Hematopoietic multipotent progenitor cell (in vitro differentiated cells): ENCODE data around the gene MCOLN2. TPM values are rescaled to one million over a fixed set of nuclear protein-coding genes. Genes with fewer than 3 reads are reported as not detected.
"Not testable (repeated sequence)": the region's sequence is repeated elsewhere in the genome, so short reads cannot be mapped to it uniquely, and the experiment has no call there.

Experiments used
- DNase-seq, 3 donors: peaks; one replicate each; pipeline ENCODE4 v3.0.0-alpha.2; 2011 to 2015; ENCODE audit warnings: low read depth in 2 of 3, low spot score in 2 of 3
- total RNA-seq: library from RNA; depleted of rRNA; stranded (reverse); fragments of >200 nt; gene quantifications from one replicate; pipeline ENCODE4 v1.2.3, GENCODE V29; 2012

The MCOLN2 gene
- total RNA-seq, result 1.1 TPM

GRCh38 chr1:84996846-84997666 lies at the start of gene MCOLN2:
MCOLN2 (minus strand) TSS chr1:84997113; CDS start chr1:84996872, 241 bp downstream.
- peak in 2 of 3 donors; percentile 45 to 53 for DNase-seq

- no peak for DNase-seq
These were observed 45.5 kb upstream of the MCOLN2 start for GRCh38 chr1:85042413-85042812.

DNA sequence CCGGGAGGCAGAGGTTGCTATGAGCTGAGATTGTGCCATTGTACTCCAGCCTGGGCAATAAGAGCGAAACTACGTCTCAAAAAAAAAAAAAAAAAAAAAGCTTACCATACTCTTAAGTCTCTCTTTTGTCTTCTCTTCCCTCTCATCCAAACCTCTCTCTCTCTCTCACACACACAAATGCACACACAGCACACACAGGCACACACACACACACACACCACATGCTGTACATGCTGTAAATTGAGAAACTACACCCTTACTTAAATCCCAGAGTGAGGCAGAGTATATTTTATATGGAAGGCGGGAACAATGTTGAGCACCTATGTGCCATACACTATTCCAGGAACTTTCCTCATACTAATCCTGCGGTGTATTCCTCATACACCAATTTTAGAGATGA lies 44.9 kb upstream of the MCOLN2 start:
- DNase-seq, result no peak

DNA sequence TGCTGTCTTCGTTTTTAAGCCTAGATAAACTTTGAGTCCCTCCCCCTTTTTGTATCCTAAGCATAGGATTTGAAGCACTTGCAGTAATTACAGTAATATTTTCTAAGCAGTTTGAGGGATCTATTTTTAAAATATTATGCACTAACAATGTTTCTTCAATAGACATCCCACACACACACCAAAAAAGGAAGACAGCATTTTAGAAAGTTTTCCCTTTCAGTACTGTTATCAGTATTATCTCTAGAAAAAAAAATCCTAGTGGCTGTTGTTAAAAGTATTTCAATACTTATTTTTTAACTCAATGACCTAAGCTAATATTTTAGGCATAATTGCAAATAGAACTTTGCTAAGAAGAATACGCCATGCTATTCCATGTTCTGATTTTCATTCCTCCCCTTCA lies 36.3 kb upstream of the MCOLN2 start:
- DNase-seq, result no peak

GRCh38 chr1:85030536-85030935 lies 33.6 kb upstream of the MCOLN2 start:
- no peak for DNase-seq

DNA sequence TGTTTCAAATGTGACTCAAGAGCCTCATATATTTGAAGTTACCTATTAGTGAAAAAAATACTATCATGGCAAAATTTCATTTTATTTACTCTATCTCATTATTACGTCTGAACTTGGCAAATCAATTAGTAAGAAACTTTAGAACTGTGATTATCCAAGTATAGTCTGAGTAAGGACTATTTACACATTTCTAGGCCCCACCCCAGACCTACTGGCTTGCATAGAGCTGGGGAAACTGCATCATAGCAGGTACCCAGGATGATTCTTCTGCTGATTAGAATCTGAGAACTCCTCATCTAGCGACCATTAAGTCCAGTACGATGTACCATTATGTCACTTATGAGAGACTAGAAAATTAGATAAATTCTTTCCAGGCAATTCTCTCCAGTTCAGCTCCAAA lies 31.2 kb upstream of the MCOLN2 start:
- DNase-seq, result no peak

DNA sequence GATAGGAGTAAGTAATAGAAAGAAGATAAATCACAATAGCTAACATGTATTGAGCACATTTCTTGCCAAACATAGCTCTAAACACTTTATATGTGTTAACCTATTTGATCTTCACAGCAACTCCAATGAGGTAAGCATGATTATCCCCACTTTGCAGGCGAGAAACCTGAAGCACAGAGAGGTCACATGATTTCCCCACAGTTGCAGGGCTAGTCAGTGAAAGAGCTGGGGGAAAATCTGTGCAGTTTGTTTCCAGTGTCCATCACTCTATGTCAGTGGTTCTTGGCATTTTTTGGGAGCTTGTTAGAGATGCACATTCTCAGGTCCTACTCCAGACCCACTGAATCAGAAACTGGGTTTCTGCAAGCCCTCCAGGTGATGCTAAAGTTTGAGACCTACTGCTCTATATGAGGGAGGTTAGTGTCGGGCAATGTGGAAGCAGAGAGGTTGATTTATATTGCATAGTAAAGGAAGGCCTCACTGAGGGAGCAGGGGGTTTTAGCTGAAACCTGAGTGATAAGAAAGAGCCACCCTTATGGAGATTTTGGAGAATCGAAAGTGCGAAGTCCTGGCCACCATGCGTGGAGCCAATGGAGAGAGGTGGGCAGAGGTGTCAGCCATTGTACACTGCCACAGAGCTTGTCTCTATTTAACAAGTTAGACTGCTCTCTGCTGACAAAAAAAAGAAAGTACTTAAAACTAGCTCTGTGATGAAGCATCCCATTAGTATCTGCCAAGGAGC lies 30.5 kb upstream of the MCOLN2 start:
- DNase-seq, result peak in 1 of 3 donors; percentile 55

GRCh38 chr1:85025940-85026339 lies 29.0 kb upstream of the MCOLN2 start:
- DNase-seq, result no peak

- no peak for DNase-seq
These were observed 27.8 kb upstream of the MCOLN2 start for GRCh38 chr1:85024736-85025135.

DNA sequence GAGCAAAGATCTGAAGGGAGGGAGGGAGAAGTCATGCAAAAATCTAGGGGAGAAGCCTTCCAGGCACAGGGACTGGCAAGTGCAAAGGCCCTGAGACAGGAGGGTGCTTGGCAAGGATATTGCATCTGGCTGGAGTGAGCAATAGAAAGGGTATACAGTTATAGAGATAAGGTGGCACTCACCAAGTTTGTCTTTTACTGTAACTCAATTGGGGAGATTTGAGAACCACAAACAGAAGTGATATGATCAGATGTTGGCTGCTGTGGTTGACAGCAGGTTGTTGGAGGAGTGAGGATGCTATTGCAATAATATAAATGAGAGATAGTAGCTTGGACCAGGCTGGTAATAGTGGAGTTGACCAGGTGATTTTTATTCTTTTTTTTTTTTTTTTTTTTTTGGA lies 25.8 kb upstream of the MCOLN2 start:
- DNase-seq, result no peak

GRCh38 chr1:85019994-85020393 lies 23.1 kb upstream of the MCOLN2 start:
- no peak for DNase-seq

- no peak for DNase-seq
These were observed 18.9 kb upstream of the MCOLN2 start for GRCh38 chr1:85015826-85016225.

- DNase-seq, result not testable (repeated sequence)
These were observed 8.7 kb upstream of the MCOLN2 start for GRCh38 chr1:85005641-85006040.

DNA sequence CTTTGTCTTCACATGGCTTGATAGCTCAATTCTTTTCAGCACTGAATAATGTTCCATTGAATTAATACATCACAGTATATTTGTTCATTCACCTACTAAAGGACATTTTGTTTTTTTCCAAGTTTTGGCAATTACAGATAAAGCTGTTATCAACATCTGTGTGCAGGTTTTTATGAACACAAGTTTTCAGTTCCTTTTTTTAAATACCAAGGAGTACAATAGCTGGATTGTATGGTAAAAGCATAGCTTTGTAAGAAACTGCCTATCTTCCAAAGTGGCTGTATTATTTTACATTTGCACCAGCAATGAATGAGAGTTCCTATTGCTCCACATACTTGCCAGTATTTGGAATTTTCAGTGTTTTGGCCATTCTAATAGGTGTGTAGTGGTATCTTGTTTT lies 4.8 kb upstream of the MCOLN2 start:
- DNase-seq, result no peak

DNA sequence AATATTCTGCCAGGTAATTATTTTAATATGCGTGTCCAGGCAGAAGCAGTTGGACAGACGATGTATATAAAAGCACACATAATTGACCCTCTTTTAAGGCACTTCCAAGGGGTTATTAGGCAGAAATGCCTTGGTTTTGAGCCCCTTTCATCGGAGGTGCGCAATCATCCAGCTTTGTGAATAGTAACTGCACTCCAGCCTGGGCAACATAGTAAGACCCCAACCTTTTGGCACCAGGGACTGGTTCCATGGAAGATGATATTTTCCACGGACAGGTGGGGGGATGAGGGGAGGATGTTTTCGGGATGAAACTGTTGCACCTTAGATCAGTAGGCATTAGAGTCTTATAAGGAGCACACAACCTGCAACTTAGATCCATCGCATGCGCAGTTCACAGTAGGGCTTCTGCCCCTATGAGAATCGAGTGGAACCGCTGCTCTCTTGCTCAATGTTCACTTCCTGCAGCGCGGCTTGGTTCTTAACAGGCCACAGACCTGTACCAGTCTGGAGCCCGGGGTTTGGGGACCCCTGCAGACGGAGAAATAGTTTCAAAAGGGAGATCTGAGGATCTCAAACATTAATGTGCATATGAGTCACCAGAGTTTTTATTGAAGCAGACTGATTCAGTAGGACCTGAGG lies 1.8 kb upstream of the MCOLN2 start:
- peak in 2 of 3 donors; percentile 73 to 81 for DNase-seq

DNA sequence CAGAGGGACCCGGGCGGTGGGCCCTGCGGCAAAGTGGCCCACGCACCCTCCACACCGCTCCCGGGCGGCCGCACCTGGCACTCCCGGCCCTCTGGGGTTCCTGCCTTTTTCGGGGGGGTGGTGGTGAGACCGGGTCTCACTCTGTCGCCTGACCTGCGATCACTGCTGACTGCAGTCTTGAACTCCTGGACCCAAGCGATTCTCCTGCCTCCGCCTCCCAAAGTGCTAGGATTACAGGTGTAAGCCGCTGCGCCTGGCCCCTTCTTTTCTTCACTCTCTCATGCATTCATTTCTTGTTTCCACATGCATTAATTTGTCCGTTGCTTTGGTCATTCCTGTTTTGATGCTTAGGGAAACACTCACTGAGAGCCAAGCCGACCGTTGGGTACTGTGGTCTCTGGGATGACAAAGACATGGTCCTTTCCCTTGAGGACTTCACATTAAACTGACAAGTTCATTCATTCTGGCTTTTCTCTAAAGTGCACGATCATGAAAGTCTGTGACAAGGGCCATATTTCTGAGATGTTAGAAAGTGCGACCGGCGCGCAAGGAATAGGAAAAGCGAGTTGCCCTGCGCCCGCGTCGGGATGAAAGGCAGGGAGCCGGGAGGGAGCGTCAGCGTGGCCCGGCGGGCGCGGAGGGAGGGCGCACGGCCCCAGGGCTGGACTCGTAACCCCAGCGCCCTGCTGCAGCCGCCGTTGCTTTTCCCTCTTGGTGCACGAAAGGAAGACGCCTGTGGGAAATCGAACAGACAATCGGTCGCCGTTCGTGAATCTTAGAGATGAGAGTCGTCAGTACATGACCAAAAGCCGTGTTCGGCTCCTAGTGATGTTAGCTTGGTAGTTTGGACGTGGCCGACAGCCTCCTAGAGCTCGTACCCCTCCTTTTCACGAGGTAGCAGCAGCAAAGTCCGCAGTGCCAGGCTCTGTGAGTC lies 1.0 kb upstream of the MCOLN2 start:
- peak in 1 of 3 donors; percentile 25 for DNase-seq

DNA sequence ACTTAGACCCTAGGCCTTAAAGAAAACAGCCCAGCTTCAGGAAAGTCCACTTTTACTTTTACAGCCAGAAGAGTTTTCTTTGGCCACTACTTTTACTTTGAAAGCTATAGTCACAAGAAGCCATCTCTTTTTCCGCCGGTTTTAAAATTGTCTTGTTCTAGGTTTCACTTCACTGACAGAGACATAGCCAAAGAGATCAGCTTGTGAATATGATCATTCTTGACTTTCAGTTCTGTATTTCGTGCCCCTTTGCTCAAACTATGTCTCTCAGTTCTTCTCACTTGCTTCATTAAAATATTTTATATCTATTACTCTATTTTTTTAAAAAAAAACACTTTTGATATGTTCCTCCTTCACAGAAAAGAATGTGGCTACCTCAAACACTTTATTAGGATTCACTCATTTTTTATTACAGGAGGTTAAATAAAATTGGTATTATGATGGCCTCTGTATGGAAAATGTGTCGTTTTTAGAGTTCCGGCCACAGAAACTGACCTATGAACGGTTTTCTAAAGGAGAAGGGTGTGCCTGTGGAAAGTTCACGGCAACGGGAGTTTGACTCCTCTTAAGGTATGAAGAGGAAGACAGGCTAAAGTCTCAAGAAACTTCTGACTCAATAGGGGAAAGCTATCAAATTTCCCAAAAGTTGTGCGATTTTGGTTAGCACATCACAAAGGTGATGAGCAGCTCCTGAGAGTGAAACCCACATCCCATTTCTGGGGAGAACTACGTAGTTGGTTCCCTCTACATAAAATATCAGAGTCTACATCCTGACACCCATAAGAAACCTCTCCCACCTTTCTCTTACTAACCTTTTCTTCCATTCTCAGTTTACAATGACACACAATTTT lies 1.2 kb downstream of the MCOLN2 start:
- DNase-seq, result no peak

DNA sequence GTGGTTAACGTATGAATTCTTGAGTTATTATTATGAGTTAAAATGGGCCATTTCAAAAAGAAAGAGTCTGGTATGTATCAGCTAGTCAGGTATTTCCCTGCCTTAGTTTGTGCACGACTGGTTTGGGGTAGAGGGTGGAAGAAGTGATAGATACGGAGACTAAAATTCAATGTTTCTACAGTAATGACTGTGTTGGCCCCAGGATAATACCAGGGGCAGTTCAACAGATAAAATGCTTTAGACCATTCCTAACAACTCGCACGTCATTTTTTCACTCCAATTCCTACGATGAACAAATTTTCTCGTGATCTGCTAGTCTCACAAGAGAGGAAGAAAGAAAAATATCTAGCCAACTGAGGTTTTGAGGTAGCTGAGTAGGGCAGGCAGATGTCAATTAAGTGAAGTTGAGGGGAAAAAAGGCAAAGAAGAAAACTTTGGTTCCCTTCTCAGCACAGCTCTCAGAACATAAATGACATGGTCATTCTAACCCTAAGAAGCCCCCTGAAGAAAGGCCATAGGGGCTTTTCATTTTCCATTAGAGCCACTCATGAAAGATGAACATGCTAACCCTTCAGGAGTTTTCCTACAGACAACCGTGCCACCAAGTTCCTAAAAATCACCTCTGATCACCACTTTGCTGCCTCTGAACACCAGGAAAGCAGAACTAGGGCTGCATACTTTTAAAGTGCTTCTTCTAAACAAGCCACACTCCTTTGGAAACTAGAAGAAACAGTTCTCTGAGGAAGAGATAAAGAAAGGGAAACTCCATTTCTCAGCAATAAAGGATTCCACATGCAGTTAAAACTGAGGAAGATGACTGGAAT lies 5.6 kb downstream of the MCOLN2 start:
- peak in 1 of 3 donors; percentile 40 for DNase-seq

DNA sequence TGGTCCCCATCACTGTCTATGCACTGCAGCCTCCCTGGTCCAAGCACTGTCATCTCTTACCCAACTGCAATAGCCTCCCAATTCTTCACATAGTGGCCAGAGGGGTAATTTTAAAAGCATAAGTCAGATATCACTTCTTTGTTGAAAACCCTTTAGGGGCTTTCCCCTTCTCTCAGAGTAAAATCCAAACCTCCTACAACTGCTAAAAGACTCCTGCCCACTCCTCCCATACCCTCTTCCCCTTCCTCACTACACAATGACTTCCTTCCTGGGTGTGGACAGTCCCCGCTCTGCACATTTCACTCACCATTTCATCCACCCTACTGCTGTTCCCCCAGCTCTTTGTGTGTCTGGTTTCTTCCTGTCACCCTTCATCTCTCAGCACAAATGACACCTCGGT lies 8.3 kb downstream of the MCOLN2 start:
- DNase-seq, result no peak
